ENCODE results near the gene GRM2. TPM values are rescaled to one million over a fixed set of nuclear protein-coding genes. Genes with fewer than 3 reads are reported as not detected.

GRM2 gene
- total RNA-seq, 2 donors from 2014 or later, result 0.26 to 0.99 TPM

DNA sequence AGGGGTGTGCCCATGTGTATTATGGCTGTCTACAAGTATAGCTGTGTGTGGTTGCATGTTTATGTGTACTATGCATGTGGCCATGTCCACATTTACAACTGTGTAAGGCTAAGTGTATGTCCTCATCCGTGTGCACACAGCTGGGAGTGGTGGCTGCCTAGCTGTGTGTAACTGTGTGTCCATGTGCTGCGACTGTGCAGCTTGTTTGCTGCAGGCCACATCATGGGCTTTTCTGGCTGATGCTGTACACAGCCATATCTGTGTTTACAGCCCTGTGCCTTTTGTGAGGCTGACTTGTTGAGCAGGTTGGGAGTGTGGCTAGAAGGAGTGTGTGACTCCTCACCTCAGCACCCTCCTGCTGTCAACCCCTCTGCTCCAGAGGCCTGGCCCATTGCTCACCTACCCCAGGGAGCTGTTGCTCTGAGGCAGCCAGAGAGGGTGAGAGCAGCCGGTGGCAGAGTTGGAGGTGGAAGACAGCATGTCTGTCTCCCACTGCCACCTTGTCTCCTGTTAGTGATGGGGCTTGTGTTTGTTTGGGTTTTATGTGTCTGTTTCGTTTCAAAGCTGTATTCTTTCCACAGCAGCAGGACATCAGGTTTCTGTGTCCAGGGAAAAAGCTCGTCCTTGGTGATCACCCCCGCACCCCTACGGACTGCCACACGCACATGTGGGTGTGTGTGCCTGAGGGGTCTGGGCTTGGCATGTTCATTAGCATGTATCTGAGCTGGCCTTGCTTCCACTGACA is 1.4 kb upstream of the GRM2 start:
- intact Hi-C loops (cut with DNase I), result no loop called here
- H3K4me1 ChIP-seq, result peaks cover 6% of the 10 kb centered on the region
- no peak overlapping the region for H3K27ac ChIP-seq
- no peak overlapping the region for H3K4me3 ChIP-seq
- ATAC-seq, result no peak
- H3K9me3 ChIP-seq, result no peaks in the 10 kb centered on the region
- TF ChIP-seq POLR2A (IDR thresholded peaks at IDR 0.05), result no peak
- TF ChIP-seq CTCF (IDR thresholded peaks at IDR 0.05), result no peak
- peak in 1 of 4 donors; percentile 7 for DNase-seq
- H3K36me3 ChIP-seq (replicated peaks in 1 of 2; ENCODE audit: insufficient read depth in 1 of 2, low read depth in 2 of 2), result peaks cover 4 to 7% of the 10 kb centered on the region in 2 donors
- WGBS, 2 donors, result 82 to 83% methylated on average over 5 to 8 of the region's 8 CpGs
- no peaks in the 10 kb centered on the region for H3K27me3 ChIP-seq

DNA sequence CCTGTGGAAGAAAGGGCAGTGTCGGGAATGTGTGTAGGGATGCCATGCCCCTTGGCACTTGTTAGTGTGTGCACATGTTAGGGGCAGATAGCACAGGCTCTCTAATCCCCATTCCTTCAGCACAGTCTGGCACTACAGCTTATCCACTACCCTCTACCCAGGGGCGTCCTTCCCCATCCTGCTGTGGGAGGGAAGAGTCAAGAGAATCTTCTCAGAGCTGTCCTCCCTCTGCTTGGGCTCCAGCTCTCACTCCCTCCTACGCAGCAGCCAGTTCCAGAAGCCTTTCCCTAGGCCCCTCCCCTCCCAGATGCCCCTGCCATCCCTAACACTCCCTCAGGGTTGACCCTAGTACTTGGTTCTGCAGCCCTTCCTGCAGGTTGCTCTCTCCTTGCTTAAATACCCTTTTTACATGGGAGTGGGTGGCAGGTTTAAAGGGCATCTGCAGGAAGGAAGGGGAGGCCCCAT is 815 bp upstream of the GRM2 start:
- TF ChIP-seq POLR2A (IDR thresholded peaks at IDR 0.05) (no peak), CTCF (IDR thresholded peaks at IDR 0.05) (no peak)
- intact Hi-C loops (cut with DNase I), result no loop called here
- no peak overlapping the region for H3K4me3 ChIP-seq
- WGBS, 2 donors, result 81 to 83% methylated on average over 3 of the region's 3 CpGs
- H3K27me3 ChIP-seq, result no peaks in the 10 kb centered on the region
- no peaks in the 10 kb centered on the region for H3K9me3 ChIP-seq
- ATAC-seq (peak; percentile 1), DNase-seq (peak in 1 of 4 donors; percentile 4)
- peaks cover 6% of the 10 kb centered on the region for H3K4me1 ChIP-seq
- H3K27ac ChIP-seq, result no peak overlapping the region
- peaks cover 4 to 7% of the 10 kb centered on the region in 2 donors for H3K36me3 ChIP-seq (replicated peaks in 1 of 2; ENCODE audit: insufficient read depth in 1 of 2, low read depth in 2 of 2)

GRCh38 chr3:51708216-51708845 is 1.5 kb downstream of the GRM2 start:
- ATAC-seq (no peak), DNase-seq (peak in 1 of 4 donors; percentile 4)
- no peak overlapping the region for H3K27ac ChIP-seq
- H3K9me3 ChIP-seq, result no peaks in the 10 kb centered on the region
- 61 to 71% methylated on average over 3 of the region's 3 CpGs for WGBS, 2 donors
- intact Hi-C loops (cut with DNase I), result no loop called here
- H3K36me3 ChIP-seq (replicated peaks in 1 of 2; ENCODE audit: insufficient read depth in 1 of 2, low read depth in 2 of 2), result peaks cover 0 to 3% of the 10 kb centered on the region in 2 donors
- no peak overlapping the region for H3K4me3 ChIP-seq
- H3K27me3 ChIP-seq, result no peaks in the 10 kb centered on the region
- peaks cover 6% of the 10 kb centered on the region for H3K4me1 ChIP-seq
- TF ChIP-seq CTCF (IDR thresholded peaks at IDR 0.05) (no peak), POLR2A (IDR thresholded peaks at IDR 0.05) (no peak)

DNA sequence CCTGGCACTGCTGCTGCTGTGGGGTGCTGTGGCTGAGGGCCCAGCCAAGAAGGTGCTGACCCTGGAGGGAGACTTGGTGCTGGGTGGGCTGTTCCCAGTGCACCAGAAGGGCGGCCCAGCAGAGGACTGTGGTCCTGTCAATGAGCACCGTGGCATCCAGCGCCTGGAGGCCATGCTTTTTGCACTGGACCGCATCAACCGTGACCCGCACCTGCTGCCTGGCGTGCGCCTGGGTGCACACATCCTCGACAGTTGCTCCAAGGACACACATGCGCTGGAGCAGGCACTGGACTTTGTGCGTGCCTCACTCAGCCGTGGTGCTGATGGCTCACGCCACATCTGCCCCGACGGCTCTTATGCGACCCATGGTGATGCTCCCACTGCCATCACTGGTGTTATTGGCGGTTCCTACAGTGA is 2.1 kb downstream of the GRM2 start:
- no peak for ATAC-seq
- Histone ChIP-seq H3K27me3 (no peaks in the 10 kb centered on the region), H3K27ac (no peak overlapping the region), H3K36me3 (replicated peaks in 1 of 2; ENCODE audit: insufficient read depth in 1 of 2, low read depth in 2 of 2) (peaks cover 0 to 3% of the 10 kb centered on the region in 2 donors), H3K9me3 (no peaks in the 10 kb centered on the region), H3K4me1 (peaks cover 6% of the 10 kb centered on the region), H3K4me3 (no peak overlapping the region)
- WGBS, 2 donors, result 91% methylated on average over 15 of the region's 17 CpGs; no CpG with 5 or more reads in 1 of the 2 donors
- intact Hi-C loops (cut with DNase I), result no loop called here
- no peak for TF ChIP-seq CTCF (IDR thresholded peaks at IDR 0.05)
- TF ChIP-seq POLR2A (IDR thresholded peaks at IDR 0.05), result no peak
- peak in 3 of 4 donors; percentile 0 to 10 (median 8) for DNase-seq

Data from body of pancreas (tissue), 4 donors.